ENCODE measurements around the gene ENAM. TPM values are rescaled to one million over a fixed set of nuclear protein-coding genes. Genes with fewer than 3 reads are reported as not detected.

The ENAM gene
- total and polyA plus RNA-seq, 2 of the 13 experiments (the other 11 are each of a cell fraction or from before 2014, with no cell fraction given): not detected

- ChIA-PET CTCF (ENCODE audit: low intra/inter-chr PET ratio, low total read pairs) (no interaction called here), POLR2A (no interaction called here)
- Histone ChIP-seq H3K9me3 (ENCODE audit: low read length) (no peaks in the 10 kb centered on the region), H3K36me3 (replicated peaks in 1 of 2; ENCODE audit: control insufficient read depth in 1 of 2, insufficient read depth in 2 of 2, low read length in 2 of 2) (no peaks in the 10 kb centered on the region), H3K9ac (ENCODE audit: insufficient read depth, low read depth, low read length) (no peak overlapping the region), H3K4me2 (ENCODE audit: low read depth, low read length) (no peak overlapping the region), H3K27me3 (ENCODE audit: control insufficient read depth in 1 of 2, insufficient read depth in 2 of 2, low read length in 2 of 2) (no peaks in the 10 kb centered on the region), H3K4me1 (ENCODE audit: insufficient read depth, low read length) (no peaks in the 10 kb centered on the region), H3K27ac (ENCODE audit: extremely low read length, insufficient read depth, low read length) (no peak overlapping the region), H4K20me1 (ENCODE audit: insufficient read depth, low read length) (no peaks in the 10 kb centered on the region), H2AFZ (ENCODE audit: low read length) (no peak overlapping the region), H3K4me3 (replicated peaks in 1 of 3; ENCODE audit: insufficient read depth in 1 of 3, low read depth in 2 of 3, low read length in 3 of 3) (no peak overlapping the region), H3K79me2 (ENCODE audit: insufficient read depth, low read length) (no peaks in the 10 kb centered on the region)
- 5% methylated on average over 1 of the region's 1 CpG for WGBS (ENCODE audit: low lambda C conversion rate)
- in situ Hi-C loops (cut with HindIII; ENCODE audit: extremely low pct_ligation_motif_present, low pct_unique_long_range_greater_than_20kb) (no loop called here), intact Hi-C loops (cut with micrococcal nuclease; ENCODE audit: unreplicated experiment) (no loop called here)
- FAIRE-seq (no peak), DNase-seq (ENCODE audit: low spot score) (no peak), ATAC-seq (no peak)
- BruUV-seq (replicated peaks): no TSS peak
- TF ChIP-seq NFE2L2 (IDR thresholded peaks at IDR 0.05; ENCODE audit: low read length): peak; percentile 42; the same call in 1 of the 2 replicates
- TF ChIP-seq ZNF605 (CRISPR knock-in tag; IDR thresholded peaks at IDR 0.05): no peak
Observed at GRCh38 chr4:70627620-70628019, 924 bp upstream of the ENAM start.

GRCh38 chr4:70629469-70630090 is 1.0 kb downstream of the ENAM start:
- DNase-seq (ENCODE audit: low spot score): no peak
- no peak for ATAC-seq
- H3K27ac ChIP-seq (ENCODE audit: extremely low read length, insufficient read depth, low read length): no peak overlapping the region
- no peaks in the 10 kb centered on the region for H4K20me1 ChIP-seq (ENCODE audit: insufficient read depth, low read length)
- no peaks in the 10 kb centered on the region for H3K27me3 ChIP-seq (ENCODE audit: control insufficient read depth in 1 of 2, insufficient read depth in 2 of 2, low read length in 2 of 2)
- ChIA-PET POLR2A (no interaction called here), CTCF (ENCODE audit: low intra/inter-chr PET ratio, low total read pairs) (no interaction called here)
- no peak overlapping the region for H3K4me2 ChIP-seq (ENCODE audit: low read depth, low read length)
- intact Hi-C loops (cut with micrococcal nuclease; ENCODE audit: unreplicated experiment): no loop called here
- FAIRE-seq: no peak
- H2AFZ ChIP-seq (ENCODE audit: low read length): no peak overlapping the region
- in situ Hi-C loops (cut with HindIII; ENCODE audit: extremely low pct_ligation_motif_present, low pct_unique_long_range_greater_than_20kb): no loop called here
- no peak overlapping the region for H3K9ac ChIP-seq (ENCODE audit: insufficient read depth, low read depth, low read length)
- BruUV-seq (replicated peaks): no TSS peak
- H3K4me3 ChIP-seq (replicated peaks in 1 of 3; ENCODE audit: insufficient read depth in 1 of 3, low read depth in 2 of 3, low read length in 3 of 3): no peak overlapping the region
- no peaks in the 10 kb centered on the region for H3K79me2 ChIP-seq (ENCODE audit: insufficient read depth, low read length)
- 6% methylated on average over 1 of the region's 1 CpG for WGBS (ENCODE audit: low lambda C conversion rate)
- H3K9me3 ChIP-seq (ENCODE audit: low read length): no peaks in the 10 kb centered on the region
- H3K36me3 ChIP-seq (replicated peaks in 1 of 2; ENCODE audit: control insufficient read depth in 1 of 2, insufficient read depth in 2 of 2, low read length in 2 of 2): no peaks in the 10 kb centered on the region
- no peaks in the 10 kb centered on the region for H3K4me1 ChIP-seq (ENCODE audit: insufficient read depth, low read length)
- no peak for TF ChIP-seq ZNF513 (CRISPR knock-in tag; conservative IDR thresholded peaks at IDR 0.05)
- no peak for TF ChIP-seq KLF15 (CRISPR knock-in tag; IDR thresholded peaks at IDR 0.05; ENCODE audit: borderline replicate concordance)
- TF ChIP-seq IKZF4 (CRISPR knock-in tag; IDR thresholded peaks at IDR 0.05; ENCODE audit: borderline replicate concordance, low read depth, not compliant biosample characterization): no peak
- TF ChIP-seq THAP8 (CRISPR knock-in tag; IDR thresholded peaks at IDR 0.05; ENCODE audit: borderline replicate concordance): no peak
- TF ChIP-seq TRAFD1 (CRISPR knock-in tag; IDR thresholded peaks at IDR 0.05; ENCODE audit: borderline replicate concordance): no peak
- TF ChIP-seq SMAD9 (CRISPR knock-in tag; IDR thresholded peaks at IDR 0.05): no peak
- no peak for TF ChIP-seq ZNF33A (CRISPR knock-in tag; IDR thresholded peaks at IDR 0.05; ENCODE audit: borderline replicate concordance)
- TF ChIP-seq ZNF251 (CRISPR knock-in tag; IDR thresholded peaks at IDR 0.05): no peak
- TF ChIP-seq KMT2A (CRISPR knock-in tag; IDR thresholded peaks at IDR 0.05): no peak
